ENCODE measurements around the gene NRG3.

The NRG3 gene

GRCh38 chr10:82497439-82497838 lies 622.4 kb downstream of the NRG3 start:
- Histone ChIP-seq H3K79me2 (ENCODE audit: insufficient read depth, low read length) (no peaks in the 10 kb centered on the region), H3K36me3 (ENCODE audit: insufficient read depth, low read length) (no peaks in the 10 kb centered on the region), H3K27me3 (ENCODE audit: insufficient read depth, low read length) (no peaks in the 10 kb centered on the region), H3K4me3 (ENCODE audit: low read depth, low read length, poor library complexity, severe bottlenecking) (no peak overlapping the region), H2AFZ (ENCODE audit: low read length) (no peak overlapping the region), H3K4me2 (ENCODE audit: low read length) (no peak overlapping the region), H3K9me3 (ENCODE audit: low read length) (no peaks in the 10 kb centered on the region), H3K4me1 (ENCODE audit: insufficient read depth, low read length, severe bottlenecking) (peaks cover 51% of the 10 kb centered on the region), H3K9ac (ENCODE audit: low read length) (no peak overlapping the region), H3K9me2 (ENCODE audit: low read depth, low read length) (no peaks in the 10 kb centered on the region), H3K27ac (ENCODE audit: low read depth, low read length, poor library complexity, severe bottlenecking) (no peak overlapping the region), H4K20me1 (ENCODE audit: insufficient read depth, low read length) (no peaks in the 10 kb centered on the region), H3F3A (ENCODE audit: insufficient read depth, low read length) (no peaks in the 10 kb centered on the region)
- TF ChIP-seq CTCF (IDR thresholded peaks at IDR 0.05; ENCODE audit: low read length), result no peak
- no peak for TF ChIP-seq EZH2 (IDR thresholded peaks at IDR 0.05; ENCODE audit: borderline replicate concordance, low read length)

GRCh38 chr10:82498976-82499375 lies 624.0 kb downstream of the NRG3 start:
- Histone ChIP-seq H3K4me3 (ENCODE audit: low read depth, low read length, poor library complexity, severe bottlenecking) (no peak overlapping the region), H3K9me3 (ENCODE audit: low read length) (no peaks in the 10 kb centered on the region), H3K79me2 (ENCODE audit: insufficient read depth, low read length) (no peaks in the 10 kb centered on the region), H3K9ac (ENCODE audit: low read length) (no peak overlapping the region), H3K4me2 (ENCODE audit: low read length) (no peak overlapping the region), H3K36me3 (ENCODE audit: insufficient read depth, low read length) (no peaks in the 10 kb centered on the region), H3F3A (ENCODE audit: insufficient read depth, low read length) (no peaks in the 10 kb centered on the region), H4K20me1 (ENCODE audit: insufficient read depth, low read length) (no peaks in the 10 kb centered on the region), H2AFZ (ENCODE audit: low read length) (no peak overlapping the region), H3K9me2 (ENCODE audit: low read depth, low read length) (no peaks in the 10 kb centered on the region), H3K27ac (ENCODE audit: low read depth, low read length, poor library complexity, severe bottlenecking) (peak overlapping the region; percentile 28), H3K4me1 (ENCODE audit: insufficient read depth, low read length, severe bottlenecking) (peaks cover 66% of the 10 kb centered on the region), H3K27me3 (ENCODE audit: insufficient read depth, low read length) (no peaks in the 10 kb centered on the region)
- TF ChIP-seq CTCF (IDR thresholded peaks at IDR 0.05; ENCODE audit: low read length), result no peak
- TF ChIP-seq EZH2 (IDR thresholded peaks at IDR 0.05; ENCODE audit: borderline replicate concordance, low read length), result no peak

- Histone ChIP-seq H3K9me3 (ENCODE audit: low read length) (no peaks in the 10 kb centered on the region), H3F3A (ENCODE audit: insufficient read depth, low read length) (no peaks in the 10 kb centered on the region), H3K79me2 (ENCODE audit: insufficient read depth, low read length) (peaks cover 57% of the 10 kb centered on the region), H3K27me3 (ENCODE audit: insufficient read depth, low read length) (no peaks in the 10 kb centered on the region), H3K9ac (ENCODE audit: low read length) (peak overlapping the region; percentile 96), H3K4me1 (ENCODE audit: insufficient read depth, low read length, severe bottlenecking) (peaks cover 82% of the 10 kb centered on the region), H3K36me3 (ENCODE audit: insufficient read depth, low read length) (peaks cover 37% of the 10 kb centered on the region), H3K4me3 (ENCODE audit: low read depth, low read length, poor library complexity, severe bottlenecking) (peak overlapping the region; percentile 84), H3K9me2 (ENCODE audit: low read depth, low read length) (no peaks in the 10 kb centered on the region), H2AFZ (ENCODE audit: low read length) (no peak overlapping the region), H3K27ac (ENCODE audit: low read depth, low read length, poor library complexity, severe bottlenecking) (peak overlapping the region; percentile 87), H4K20me1 (ENCODE audit: insufficient read depth, low read length) (no peaks in the 10 kb centered on the region), H3K4me2 (ENCODE audit: low read length) (peak overlapping the region; percentile 95)
- TF ChIP-seq CTCF (IDR thresholded peaks at IDR 0.05; ENCODE audit: low read length) (no peak), EZH2 (IDR thresholded peaks at IDR 0.05; ENCODE audit: borderline replicate concordance, low read length) (no peak)
Measured at GRCh38 chr10:82505009-82505408, 630.0 kb downstream of the NRG3 start.
